GM19240 (cell line): Measurements from ENCODE around the gene ALX4.

Experiments used
- DNase-seq: peaks from one replicate; pipeline ENCODE4 v3.0.0; 2011; ENCODE audit warnings: low spot score; ENCODE audit not compliant: insufficient read length

ALX4 gene

GRCh38 chr11:44309478-44310205 lies at the start of gene ALX4:
Gene ALX4 (minus strand): TSS chr11:44310139. CDS start chr11:44310062, 77 bp downstream.
- no peak for DNase-seq

GRCh38 chr11:44359162-44359561 lies 49.2 kb upstream of the ALX4 start:
- no peak for DNase-seq

- DNase-seq, result no peak
Measured at GRCh38 chr11:44358713-44359112, 48.8 kb upstream of the ALX4 start.

- DNase-seq, result no peak
Measured at GRCh38 chr11:44357711-44358110, 47.8 kb upstream of the ALX4 start.

GRCh38 chr11:44356351-44356750 lies 46.4 kb upstream of the ALX4 start:
- DNase-seq, result no peak

GRCh38 chr11:44351898-44352498 lies 42.1 kb upstream of the ALX4 start:
- no peak for DNase-seq

- peak; percentile 37 for DNase-seq
Measured at GRCh38 chr11:44351006-44351660, 41.2 kb upstream of the ALX4 start.

GRCh38 chr11:44349328-44349727 lies 39.4 kb upstream of the ALX4 start:
- DNase-seq, result no peak

- DNase-seq, result no peak
Measured at GRCh38 chr11:44348721-44349120, 38.8 kb upstream of the ALX4 start.

- no peak for DNase-seq
Measured at GRCh38 chr11:44348114-44348513, 38.2 kb upstream of the ALX4 start.

- DNase-seq, result no peak
Measured at GRCh38 chr11:44347538-44347937, 37.6 kb upstream of the ALX4 start.

- DNase-seq, result no peak
Measured at GRCh38 chr11:44346983-44347382, 37.0 kb upstream of the ALX4 start.

- no peak for DNase-seq
Measured at GRCh38 chr11:44345781-44346180, 35.8 kb upstream of the ALX4 start.

GRCh38 chr11:44344921-44345320 lies 35.0 kb upstream of the ALX4 start:
- DNase-seq, result no peak

GRCh38 chr11:44344423-44344820 lies 34.5 kb upstream of the ALX4 start:
- DNase-seq, result no peak

- no peak for DNase-seq
Measured at GRCh38 chr11:44343778-44344422, 34.0 kb upstream of the ALX4 start.

- no peak for DNase-seq
Measured at GRCh38 chr11:44342616-44343015, 32.7 kb upstream of the ALX4 start.

GRCh38 chr11:44340656-44341055 lies 30.7 kb upstream of the ALX4 start:
- no peak for DNase-seq

- no peak for DNase-seq
Measured at GRCh38 chr11:44339530-44339883, 29.6 kb upstream of the ALX4 start.

GRCh38 chr11:44338698-44339529 lies 29.0 kb upstream of the ALX4 start:
- DNase-seq, result no peak

- no peak for DNase-seq
Measured at GRCh38 chr11:44338026-44338425, 28.1 kb upstream of the ALX4 start.
